Ectodermal cell (in vitro differentiated cells): ENCODE data around the gene EHBP1.

ENCODE experiments used
- H3K27ac ChIP-seq: 2 replicates; pipeline ENCODE4 v1.7.0; 2013; ENCODE audit warnings: mild to moderate bottlenecking, low read depth, low read length; ENCODE audit not compliant: insufficient read depth, poor library complexity, severe bottlenecking
- H3K27me3 ChIP-seq: 2 replicates; pipeline ENCODE4 v1.7.0; 2013; ENCODE audit warnings: mild to moderate bottlenecking, low read length; ENCODE audit not compliant: insufficient read depth, control insufficient read depth, poor library complexity, severe bottlenecking
- H3K36me3 ChIP-seq: one replicate; pipeline ENCODE4 v1.7.0; 2013; ENCODE audit warnings: low read length; ENCODE audit not compliant: control insufficient read depth, insufficient read depth
- H3K4me1 ChIP-seq: one replicate; pipeline ENCODE4 v1.7.0; 2013; ENCODE audit warnings: low read length; ENCODE audit not compliant: control insufficient read depth, insufficient read depth
- H3K4me3 ChIP-seq: 2 replicates; pipeline ENCODE4 v1.7.0; 2013; ENCODE audit warnings: low read depth, low read length, control low read depth; ENCODE audit not compliant: insufficient read depth
- H3K9me3 ChIP-seq: 2 replicates; pipeline ENCODE4 v1.7.0; 2013; ENCODE audit warnings: mild to moderate bottlenecking, low read length, moderate library complexity; ENCODE audit not compliant: control insufficient read depth
- WGBS, 2 experiments: methylation state at CpG; one replicate each; pipeline ENCODE4 v1.1.7; 2013; ENCODE audit warnings: missing lambda C conversion rate in 2 of 2; 5-methylcytosine and 5-hydroxymethylcytosine counted together

Gene EHBP1

DNA sequence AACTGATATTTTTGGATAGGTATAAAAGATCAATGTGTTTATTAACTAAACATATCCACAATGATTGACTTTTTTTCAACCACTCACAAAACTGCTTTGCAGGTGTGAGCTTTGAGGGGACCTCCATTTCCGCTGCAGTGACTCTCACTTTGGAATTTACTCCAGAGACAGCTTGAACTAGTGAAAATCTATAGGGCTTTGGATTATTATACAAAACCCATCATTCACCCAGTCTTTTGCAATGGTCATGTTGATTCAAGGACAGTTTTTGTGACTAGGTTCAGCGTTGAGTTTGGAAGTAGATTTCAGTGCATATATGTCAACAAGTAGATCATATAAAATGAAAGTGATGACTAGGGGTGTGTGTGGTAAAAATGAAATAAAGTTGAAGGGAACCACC lies 87.7 kb downstream of the EHBP1 start:
- no peaks in the 10 kb centered on the region for H3K27me3 ChIP-seq
- no peaks in the 10 kb centered on the region for H3K36me3 ChIP-seq
- 90 to 94% methylated on average over 2 of the region's 2 CpGs for WGBS, 2 experiments
- H3K4me3 ChIP-seq: no peak overlapping the region
- no peaks in the 10 kb centered on the region for H3K4me1 ChIP-seq
- H3K9me3 ChIP-seq: no peaks in the 10 kb centered on the region
- no peak overlapping the region for H3K27ac ChIP-seq

DNA sequence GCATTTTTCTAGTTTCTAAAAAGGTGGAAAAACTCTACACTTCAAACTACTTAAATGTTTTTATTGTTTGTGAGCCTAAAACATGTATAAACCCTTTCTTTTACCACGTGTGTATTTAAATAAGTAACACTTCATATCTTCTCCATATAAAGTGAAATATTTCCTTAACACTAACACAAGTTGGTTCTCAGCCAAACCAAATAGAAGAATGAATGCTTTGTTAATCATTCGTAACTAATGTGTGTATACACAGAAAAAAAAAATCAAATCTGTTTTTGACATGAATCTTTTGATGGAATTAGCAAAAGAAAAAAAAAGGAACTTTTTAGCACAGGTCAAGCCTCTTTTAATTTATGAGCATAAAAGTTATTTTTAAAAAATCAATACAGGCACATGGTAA lies 89.3 kb downstream of the EHBP1 start:
- 100% methylated on average over 1 to 2 of the region's 2 CpGs for WGBS, 2 experiments
- Histone ChIP-seq H3K4me3 (no peak overlapping the region), H3K27ac (no peak overlapping the region), H3K36me3 (no peaks in the 10 kb centered on the region), H3K27me3 (no peaks in the 10 kb centered on the region), H3K9me3 (no peaks in the 10 kb centered on the region), H3K4me1 (no peaks in the 10 kb centered on the region)

DNA sequence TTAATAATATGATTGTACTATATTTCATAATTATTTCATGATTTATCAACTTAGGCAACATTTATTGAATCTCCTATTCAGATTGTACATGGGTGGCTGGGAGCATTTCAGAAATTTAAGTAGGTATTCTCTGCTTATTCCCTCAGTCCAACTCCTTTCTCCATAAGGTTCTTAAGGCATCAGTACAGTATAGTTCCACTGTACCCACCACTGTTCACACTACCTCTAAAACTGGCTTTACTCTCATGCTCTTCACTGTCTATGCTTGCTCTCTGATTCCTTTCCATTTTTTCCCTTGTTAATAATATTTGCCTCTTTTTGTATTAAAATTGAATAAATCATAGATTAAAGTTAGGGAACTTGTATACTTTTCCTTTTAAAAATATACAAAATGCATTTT lies 89.8 kb downstream of the EHBP1 start:
- Histone ChIP-seq H3K4me1 (no peaks in the 10 kb centered on the region), H3K9me3 (no peaks in the 10 kb centered on the region), H3K4me3 (no peak overlapping the region), H3K27ac (no peak overlapping the region), H3K27me3 (no peaks in the 10 kb centered on the region), H3K36me3 (no peaks in the 10 kb centered on the region)

DNA sequence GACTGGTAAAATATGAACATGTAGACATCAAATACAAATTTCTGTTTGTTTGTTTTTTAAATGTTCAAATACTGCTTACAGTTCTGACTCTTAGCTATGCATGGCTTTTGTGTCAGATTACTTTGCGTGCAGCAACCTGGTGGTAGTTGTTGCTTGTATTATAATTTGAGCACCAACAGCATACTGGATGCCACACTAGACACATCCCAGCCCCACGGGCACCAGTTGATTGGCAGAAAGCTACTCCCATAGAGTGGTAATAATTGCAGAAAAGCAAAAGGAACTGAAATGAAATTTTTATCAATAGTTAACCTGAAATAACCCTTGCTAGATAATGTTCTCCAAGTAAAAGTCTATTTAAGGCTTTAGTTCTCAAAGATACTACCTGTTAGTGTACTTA lies 91.6 kb downstream of the EHBP1 start:
- Histone ChIP-seq H3K27me3 (no peaks in the 10 kb centered on the region), H3K4me3 (no peak overlapping the region)
- 100% methylated on average over 2 of the region's 2 CpGs; no CpG with 5 or more reads in 1 of the 2 experiments for WGBS, 2 experiments

DNA sequence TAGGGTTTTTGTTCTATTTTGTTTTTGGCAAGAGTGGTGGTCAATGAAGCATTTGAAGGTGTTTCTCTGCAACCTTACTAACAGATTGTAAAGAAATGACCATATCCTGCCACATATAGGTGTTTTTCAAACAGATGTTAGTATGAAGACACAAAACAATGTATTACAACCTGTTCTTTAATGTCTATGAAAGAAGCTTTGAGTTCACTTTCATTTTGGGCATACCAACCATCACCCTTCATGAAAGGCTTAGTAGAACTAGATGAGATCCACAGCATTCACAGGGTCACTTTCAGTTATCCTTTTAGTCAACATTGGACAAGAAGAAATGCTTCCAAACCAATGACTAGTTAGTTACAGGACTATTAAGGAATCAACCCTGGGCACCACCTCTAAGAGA lies 95.1 kb downstream of the EHBP1 start:
- H3K4me3 ChIP-seq: no peak overlapping the region
- H3K27ac ChIP-seq: no peak overlapping the region
- H3K4me1 ChIP-seq: no peaks in the 10 kb centered on the region
- no peaks in the 10 kb centered on the region for H3K9me3 ChIP-seq
- no peaks in the 10 kb centered on the region for H3K36me3 ChIP-seq
- no peaks in the 10 kb centered on the region for H3K27me3 ChIP-seq

More for the DNA sequence above, 91.6 kb downstream of the EHBP1 start:
- Histone ChIP-seq H3K9me3 (no peaks in the 10 kb centered on the region), H3K4me1 (no peaks in the 10 kb centered on the region), H3K36me3 (no peaks in the 10 kb centered on the region), H3K27ac (no peak overlapping the region)

DNA sequence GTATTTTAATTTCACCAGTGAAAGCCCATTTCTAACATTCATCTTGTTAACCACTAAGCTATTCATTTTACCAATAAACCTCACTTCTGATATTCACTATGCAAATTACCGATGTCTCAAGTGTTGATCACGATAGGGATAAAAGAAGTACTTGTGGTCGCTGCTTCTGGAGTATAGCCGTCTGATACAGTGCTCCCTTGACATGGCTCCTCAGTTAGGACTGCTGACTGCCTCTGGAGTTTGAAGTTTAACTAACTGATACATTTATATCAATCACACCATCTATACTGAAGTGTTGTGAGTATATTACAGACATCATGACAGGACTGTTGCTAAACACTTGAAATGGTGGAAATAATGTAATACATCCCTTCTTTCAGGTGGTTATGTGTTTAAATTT lies 95.6 kb downstream of the EHBP1 start:
- no peaks in the 10 kb centered on the region for H3K9me3 ChIP-seq
- 93 to 96% methylated on average over 4 of the region's 4 CpGs for WGBS, 2 experiments
- H3K27me3 ChIP-seq: no peaks in the 10 kb centered on the region
- no peak overlapping the region for H3K27ac ChIP-seq
- no peaks in the 10 kb centered on the region for H3K4me1 ChIP-seq
- no peak overlapping the region for H3K4me3 ChIP-seq
- no peaks in the 10 kb centered on the region for H3K36me3 ChIP-seq

DNA sequence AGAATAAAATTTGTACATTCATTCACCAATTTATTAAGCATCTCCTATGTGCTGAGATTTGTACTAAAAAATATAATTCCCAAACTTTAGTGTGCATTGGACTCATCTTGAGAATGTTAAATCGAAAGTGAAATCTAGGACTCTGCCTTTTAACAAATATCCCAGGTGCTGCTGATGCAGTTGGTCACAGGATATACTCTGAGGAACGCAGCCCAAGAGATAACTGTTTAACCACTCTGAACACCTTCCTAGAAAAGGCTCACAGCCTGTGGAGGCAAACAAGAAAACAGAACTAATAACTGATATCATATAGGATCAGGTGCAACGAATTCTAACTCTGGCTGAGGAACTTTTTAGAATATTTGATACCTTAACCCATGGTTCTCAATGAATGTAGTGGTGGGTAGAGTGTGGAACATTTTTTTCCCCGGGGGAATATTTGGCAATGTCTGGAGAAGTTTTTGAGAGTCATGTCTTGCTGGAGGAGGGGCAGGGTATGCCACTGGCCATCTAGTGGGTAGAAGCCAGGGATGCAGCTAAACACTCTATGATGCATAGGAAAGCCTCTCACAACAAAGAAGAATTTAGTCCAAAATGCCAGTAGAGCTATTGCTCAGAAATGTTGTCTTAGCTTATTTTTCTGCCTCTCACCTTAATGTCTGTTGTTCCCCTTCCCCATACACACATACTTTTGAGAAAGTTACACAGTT lies 96.5 kb downstream of the EHBP1 start:
- Histone ChIP-seq H3K4me3 (no peak overlapping the region), H3K9me3 (no peaks in the 10 kb centered on the region), H3K27ac (no peak overlapping the region), H3K36me3 (no peaks in the 10 kb centered on the region), H3K4me1 (no peaks in the 10 kb centered on the region), H3K27me3 (no peaks in the 10 kb centered on the region)
- 92 to 94% methylated on average over 4 of the region's 4 CpGs for WGBS, 2 experiments

DNA sequence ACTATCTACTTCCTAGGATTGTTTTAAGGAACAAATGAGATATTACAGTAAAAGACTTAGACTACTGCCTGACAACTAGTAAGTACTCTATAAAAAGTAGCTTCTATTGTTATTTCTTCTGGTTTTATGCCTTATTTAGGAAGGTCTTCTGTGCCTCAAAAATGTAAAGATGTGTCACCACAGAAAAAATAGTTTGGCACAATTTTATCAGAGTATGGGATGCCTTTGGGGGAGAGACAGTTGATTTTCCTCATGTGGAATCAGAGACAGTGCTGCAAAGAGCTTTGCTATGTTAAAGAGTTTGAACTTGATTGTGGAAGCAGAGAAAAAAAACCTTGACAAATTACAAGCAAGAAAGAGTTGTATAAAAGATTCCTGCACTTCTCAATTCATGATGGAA lies 98.4 kb downstream of the EHBP1 start:
- no peaks in the 10 kb centered on the region for H3K9me3 ChIP-seq
- no peak overlapping the region for H3K4me3 ChIP-seq
- no peaks in the 10 kb centered on the region for H3K36me3 ChIP-seq
- no peak overlapping the region for H3K27ac ChIP-seq
- H3K4me1 ChIP-seq: no peaks in the 10 kb centered on the region
- H3K27me3 ChIP-seq: no peaks in the 10 kb centered on the region

DNA sequence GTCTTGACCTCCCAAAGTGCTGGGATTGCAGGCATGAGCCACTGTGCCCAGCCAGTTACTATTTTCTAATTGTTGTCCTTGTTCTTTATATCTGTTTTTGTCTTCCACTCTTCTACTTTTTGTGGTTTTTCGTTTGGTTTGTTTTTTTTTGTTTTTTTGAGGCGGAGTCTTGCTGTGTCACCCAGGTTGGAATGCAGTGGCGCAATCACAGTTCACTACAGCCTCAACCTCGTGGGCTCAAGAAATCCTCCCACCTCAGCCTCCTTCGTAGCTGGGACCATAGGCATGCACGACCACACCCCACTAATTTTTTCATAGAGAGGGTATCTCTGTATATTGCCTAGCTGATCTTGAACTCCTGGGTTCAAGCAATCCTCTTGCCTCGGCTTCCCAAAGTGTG lies 100.7 kb downstream of the EHBP1 start:
- Histone ChIP-seq H3K4me3 (no peak overlapping the region), H3K4me1 (no peaks in the 10 kb centered on the region), H3K36me3 (no peaks in the 10 kb centered on the region), H3K27ac (no peak overlapping the region), H3K27me3 (no peaks in the 10 kb centered on the region), H3K9me3 (no peaks in the 10 kb centered on the region)
- 91 to 94% methylated on average over 7 of the region's 7 CpGs for WGBS, 2 experiments

GRCh38 chr2:62808554-62808953 lies 103.0 kb downstream of the EHBP1 start:
- Histone ChIP-seq H3K27me3 (no peaks in the 10 kb centered on the region), H3K4me1 (no peaks in the 10 kb centered on the region), H3K4me3 (no peak overlapping the region), H3K9me3 (no peaks in the 10 kb centered on the region), H3K36me3 (no peaks in the 10 kb centered on the region), H3K27ac (no peak overlapping the region)
- WGBS, 2 experiments: 89 to 95% methylated on average over 2 of the region's 2 CpGs

DNA sequence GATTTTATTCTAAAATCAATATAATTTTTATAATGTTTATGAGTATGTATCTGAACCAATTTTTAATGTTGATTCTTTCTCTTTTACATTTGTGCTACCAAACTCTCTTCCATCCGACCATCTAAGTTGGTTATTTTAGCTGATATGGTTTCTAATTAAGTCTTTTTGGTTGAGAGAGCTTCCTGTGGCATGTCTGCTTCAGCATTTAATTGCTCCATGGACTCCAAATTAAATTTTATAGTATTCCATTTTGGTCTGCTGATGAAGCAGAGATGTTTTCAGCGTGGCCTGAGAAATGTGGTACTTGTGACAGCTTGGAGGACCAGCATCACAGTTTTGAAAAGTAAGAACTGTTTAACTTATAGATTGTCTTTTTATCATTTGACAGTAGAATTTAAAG lies 105.6 kb downstream of the EHBP1 start:
- 92 to 98% methylated on average over 1 to 2 of the region's 2 CpGs for WGBS, 2 experiments
- Histone ChIP-seq H3K36me3 (no peaks in the 10 kb centered on the region), H3K4me3 (no peak overlapping the region)

More for the DNA sequence above, 105.6 kb downstream of the EHBP1 start:
- no peaks in the 10 kb centered on the region for H3K27me3 ChIP-seq
- no peak overlapping the region for H3K27ac ChIP-seq
- H3K9me3 ChIP-seq: no peaks in the 10 kb centered on the region
- no peaks in the 10 kb centered on the region for H3K4me1 ChIP-seq
